IPS-15b (cell line): ENCODE data around the gene KCNAB3.
A peak's percentile ranks its signal among the peaks of the same experiment; 100 is the strongest.

Source experiments
- H3K27me3 ChIP-seq: one replicate; pipeline ENCODE4 v1.6.1; 2013; ENCODE audit warnings: low read length; ENCODE audit not compliant: control insufficient read depth, insufficient read depth
- H3K36me3 ChIP-seq: one replicate; pipeline ENCODE4 v1.6.1; 2013; ENCODE audit warnings: low read length; ENCODE audit not compliant: control insufficient read depth, insufficient read depth
- H3K4me1 ChIP-seq: one replicate; pipeline ENCODE4 v1.6.1; 2013; ENCODE audit warnings: mild to moderate bottlenecking, low read length; ENCODE audit not compliant: control insufficient read depth, insufficient read depth
- H3K4me3 ChIP-seq: one replicate; pipeline ENCODE4 v1.5.1; 2013; ENCODE audit warnings: low read depth, low read length
- H3K9ac ChIP-seq: one replicate; pipeline ENCODE4 v1.6.1; 2013; ENCODE audit warnings: low read depth, mild to moderate bottlenecking, low read length
- H3K9me3 ChIP-seq: one replicate; pipeline ENCODE4 v1.6.1; 2013; ENCODE audit warnings: mild to moderate bottlenecking, low read length; ENCODE audit not compliant: control insufficient read depth, insufficient read depth

The KCNAB3 gene

GRCh38 chr17:7929158-7930023 lies at the start of gene KCNAB3:
Gene KCNAB3 (minus strand): TSS chr17:7929856. CDS start chr17:7929435, 421 bp downstream.
- Histone ChIP-seq H3K27me3 (peaks cover 65% of the 10 kb centered on the region), H3K9me3 (no peaks in the 10 kb centered on the region), H3K4me1 (peaks cover 2% of the 10 kb centered on the region), H3K36me3 (no peaks in the 10 kb centered on the region), H3K4me3 (peak within 1 kb of the TSS; percentile 62), H3K9ac (no peak within 1 kb of the TSS)

- H3K27me3 ChIP-seq = no peaks in the 10 kb centered on the region
- no peaks in the 10 kb centered on the region for H3K4me1 ChIP-seq
- H3K9ac ChIP-seq = no peak overlapping the region
- no peak overlapping the region for H3K4me3 ChIP-seq
- H3K36me3 ChIP-seq = no peaks in the 10 kb centered on the region
- H3K9me3 ChIP-seq = no peaks in the 10 kb centered on the region
Measured at GRCh38 chr17:7977805-7978204, 48.1 kb upstream of the KCNAB3 start.

- H3K36me3 ChIP-seq = no peaks in the 10 kb centered on the region
- H3K27me3 ChIP-seq = no peaks in the 10 kb centered on the region
- no peaks in the 10 kb centered on the region for H3K4me1 ChIP-seq
- H3K9ac ChIP-seq = no peak overlapping the region
- H3K4me3 ChIP-seq = no peak overlapping the region
- H3K9me3 ChIP-seq = no peaks in the 10 kb centered on the region
Measured at GRCh38 chr17:7977039-7977438, 47.4 kb upstream of the KCNAB3 start.

GRCh38 chr17:7974638-7975131 lies 45.0 kb upstream of the KCNAB3 start:
- Histone ChIP-seq H3K36me3 (no peaks in the 10 kb centered on the region), H3K4me1 (no peaks in the 10 kb centered on the region), H3K9ac (no peak overlapping the region), H3K4me3 (no peak overlapping the region), H3K27me3 (no peaks in the 10 kb centered on the region), H3K9me3 (no peaks in the 10 kb centered on the region)

GRCh38 chr17:7972131-7972785 lies 42.6 kb upstream of the KCNAB3 start:
- Histone ChIP-seq H3K9ac (no peak overlapping the region), H3K4me1 (no peaks in the 10 kb centered on the region), H3K36me3 (no peaks in the 10 kb centered on the region), H3K27me3 (no peaks in the 10 kb centered on the region), H3K4me3 (no peak overlapping the region), H3K9me3 (no peaks in the 10 kb centered on the region)

- Histone ChIP-seq H3K9me3 (no peaks in the 10 kb centered on the region), H3K27me3 (no peaks in the 10 kb centered on the region), H3K36me3 (no peaks in the 10 kb centered on the region), H3K4me3 (no peak overlapping the region), H3K9ac (no peak overlapping the region), H3K4me1 (no peaks in the 10 kb centered on the region)
Measured at GRCh38 chr17:7971651-7972050, 42.0 kb upstream of the KCNAB3 start.

- no peaks in the 10 kb centered on the region for H3K27me3 ChIP-seq
- H3K36me3 ChIP-seq = no peaks in the 10 kb centered on the region
- no peak overlapping the region for H3K9ac ChIP-seq
- H3K9me3 ChIP-seq = no peaks in the 10 kb centered on the region
- no peaks in the 10 kb centered on the region for H3K4me1 ChIP-seq
- no peak overlapping the region for H3K4me3 ChIP-seq
Measured at GRCh38 chr17:7969433-7969832, 39.8 kb upstream of the KCNAB3 start.

GRCh38 chr17:7967751-7968150 lies 38.1 kb upstream of the KCNAB3 start:
- Histone ChIP-seq H3K27me3 (no peaks in the 10 kb centered on the region), H3K9me3 (no peaks in the 10 kb centered on the region), H3K9ac (no peak overlapping the region), H3K4me1 (no peaks in the 10 kb centered on the region), H3K4me3 (no peak overlapping the region), H3K36me3 (no peaks in the 10 kb centered on the region)

GRCh38 chr17:7961421-7961820 lies 31.8 kb upstream of the KCNAB3 start:
- no peaks in the 10 kb centered on the region for H3K27me3 ChIP-seq
- no peak overlapping the region for H3K9ac ChIP-seq
- H3K4me3 ChIP-seq = no peak overlapping the region
- H3K9me3 ChIP-seq = no peaks in the 10 kb centered on the region
- H3K36me3 ChIP-seq = no peaks in the 10 kb centered on the region
- no peaks in the 10 kb centered on the region for H3K4me1 ChIP-seq

GRCh38 chr17:7959503-7960253 lies 30.0 kb upstream of the KCNAB3 start:
- no peaks in the 10 kb centered on the region for H3K27me3 ChIP-seq
- no peaks in the 10 kb centered on the region for H3K36me3 ChIP-seq
- H3K9me3 ChIP-seq = no peaks in the 10 kb centered on the region
- no peak overlapping the region for H3K4me3 ChIP-seq
- no peak overlapping the region for H3K9ac ChIP-seq
- no peaks in the 10 kb centered on the region for H3K4me1 ChIP-seq

- no peaks in the 10 kb centered on the region for H3K36me3 ChIP-seq
- no peaks in the 10 kb centered on the region for H3K9me3 ChIP-seq
- no peak overlapping the region for H3K9ac ChIP-seq
- no peaks in the 10 kb centered on the region for H3K27me3 ChIP-seq
- H3K4me3 ChIP-seq = no peak overlapping the region
- H3K4me1 ChIP-seq = no peaks in the 10 kb centered on the region
Measured at GRCh38 chr17:7956228-7956965, 26.7 kb upstream of the KCNAB3 start.
